Measurements from ENCODE around the gene PIK3CD.

Gene PIK3CD

GRCh38 chr1:9720785-9721605 lies 69.5 kb downstream of the PIK3CD start:
- DNase-seq: no peak

GRCh38 chr1:9721606-9722377 lies 70.3 kb downstream of the PIK3CD start:
- DNase-seq: peak; percentile 70 to 77

- no peak for DNase-seq
These were observed 70.8 kb downstream of the PIK3CD start for GRCh38 chr1:9722378-9722749.

- DNase-seq: no peak
These were observed 71.7 kb downstream of the PIK3CD start for GRCh38 chr1:9723068-9723805.

- no peak for DNase-seq
These were observed 72.4 kb downstream of the PIK3CD start for GRCh38 chr1:9723926-9724325.

- peak; percentile 71 to 73 for DNase-seq
These were observed 73.4 kb downstream of the PIK3CD start for GRCh38 chr1:9724706-9725476.

- no peak for DNase-seq
These were observed 74.9 kb downstream of the PIK3CD start for GRCh38 chr1:9726406-9726805.

- no peak for DNase-seq
These were observed 75.5 kb downstream of the PIK3CD start for GRCh38 chr1:9726905-9727595.

- peak; percentile 41 to 49 for DNase-seq
These were observed 77.1 kb downstream of the PIK3CD start for GRCh38 chr1:9728451-9729295.

GRCh38 chr1:9729523-9729922 lies 78.0 kb downstream of the PIK3CD start:
- no peak for DNase-seq

- DNase-seq: no peak
These were observed 78.8 kb downstream of the PIK3CD start for GRCh38 chr1:9730096-9730901.

GRCh38 chr1:9731051-9731537 lies 79.6 kb downstream of the PIK3CD start:
- no peak for DNase-seq

GRCh38 chr1:9731561-9731960 lies 80.0 kb downstream of the PIK3CD start:
- DNase-seq: no peak

GRCh38 chr1:9732123-9732971 lies 80.8 kb downstream of the PIK3CD start:
- DNase-seq: no peak

GRCh38 chr1:9733160-9733789 lies 81.7 kb downstream of the PIK3CD start:
- no peak for DNase-seq

GRCh38 chr1:9735800-9736199 lies 84.3 kb downstream of the PIK3CD start:
- DNase-seq: no peak

- DNase-seq: no peak
These were observed 84.7 kb downstream of the PIK3CD start for GRCh38 chr1:9736241-9736640.

GRCh38 chr1:9737057-9737456 lies 85.5 kb downstream of the PIK3CD start:
- DNase-seq: no peak

GRCh38 chr1:9737671-9738070 lies 86.1 kb downstream of the PIK3CD start:
- DNase-seq: no peak

Measured in activated CD4-positive, alpha-beta T cell treated with anti-CD3 and anti-CD28 coated beads for 4 hours (primary cell).